Measurements from ENCODE around the gene JUP. TPM values are rescaled to one million over a fixed set of nuclear protein-coding genes. Genes with fewer than 3 reads are reported as not detected.
A peak's percentile ranks its signal among the peaks of the same experiment; 100 is the strongest.
"Not testable (repeated sequence)": the region's sequence is repeated elsewhere in the genome, so short reads cannot be mapped to it uniquely, and the experiment has no call there.

The JUP gene
- total RNA-seq = under 1 TPM; 0.86 to 0.98 (median 0.92) TPM

DNA sequence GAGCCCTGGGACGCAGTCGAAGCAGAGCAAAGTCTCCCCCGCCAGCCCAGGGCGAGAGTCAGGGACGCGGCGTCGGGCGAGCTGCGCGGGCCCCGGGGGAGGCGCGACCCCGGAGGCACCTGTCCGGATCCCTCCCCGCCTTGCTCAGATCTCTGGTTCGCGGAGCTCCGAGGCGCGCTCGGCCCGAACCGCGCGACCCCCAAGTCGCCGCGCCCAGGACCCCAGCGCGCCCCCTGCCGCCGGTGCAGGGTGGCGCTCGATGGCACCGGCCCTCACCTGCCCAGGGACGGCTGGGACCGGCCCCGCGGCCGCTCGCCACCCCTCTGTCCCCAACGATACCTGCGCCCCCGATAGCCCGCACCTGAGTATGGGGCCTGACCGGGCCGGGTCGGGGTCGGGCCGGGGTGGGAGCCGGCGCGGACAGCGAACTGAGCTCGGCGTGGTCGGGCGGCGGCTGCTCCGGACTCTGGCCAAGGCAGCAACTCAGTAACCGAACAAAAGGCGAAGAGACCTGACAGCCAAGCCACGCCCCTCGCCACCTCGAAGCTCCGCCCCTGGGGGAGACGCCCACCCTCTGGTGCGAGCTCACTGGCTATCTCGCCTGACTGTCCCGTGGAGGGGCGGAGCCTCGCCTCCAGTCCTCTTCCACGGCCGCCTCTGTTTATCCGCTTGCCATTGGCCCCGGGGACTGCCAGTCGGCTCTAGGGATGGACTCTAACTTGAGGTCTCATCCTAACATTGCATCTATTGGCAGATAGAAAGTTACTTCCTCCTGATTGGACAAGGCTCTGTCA lies at the start of gene JUP:
JUP (minus strand) TSS at position 485 of the 794 bp plus-strand sequence. CDS start 14,857 bp downstream, outside the sequence.
- H3K36me3 Mint-ChIP-seq (ENCODE audit: insufficient read depth) = no peaks in the 10 kb centered on the region
- H3K9me3 Mint-ChIP-seq = no peaks in the 10 kb centered on the region
- peaks cover 22% of the 10 kb centered on the region for H3K27me3 Mint-ChIP-seq (ENCODE audit: low read depth)
- ATAC-seq = peak; percentile 95 to 97
- peak; percentile 86 for DNase-seq
- H3K4me3 Mint-ChIP-seq = peak within 1 kb of the TSS; percentile 66
- peaks cover 19% of the 10 kb centered on the region for H3K4me1 Mint-ChIP-seq (ENCODE audit: low read depth)

DNA sequence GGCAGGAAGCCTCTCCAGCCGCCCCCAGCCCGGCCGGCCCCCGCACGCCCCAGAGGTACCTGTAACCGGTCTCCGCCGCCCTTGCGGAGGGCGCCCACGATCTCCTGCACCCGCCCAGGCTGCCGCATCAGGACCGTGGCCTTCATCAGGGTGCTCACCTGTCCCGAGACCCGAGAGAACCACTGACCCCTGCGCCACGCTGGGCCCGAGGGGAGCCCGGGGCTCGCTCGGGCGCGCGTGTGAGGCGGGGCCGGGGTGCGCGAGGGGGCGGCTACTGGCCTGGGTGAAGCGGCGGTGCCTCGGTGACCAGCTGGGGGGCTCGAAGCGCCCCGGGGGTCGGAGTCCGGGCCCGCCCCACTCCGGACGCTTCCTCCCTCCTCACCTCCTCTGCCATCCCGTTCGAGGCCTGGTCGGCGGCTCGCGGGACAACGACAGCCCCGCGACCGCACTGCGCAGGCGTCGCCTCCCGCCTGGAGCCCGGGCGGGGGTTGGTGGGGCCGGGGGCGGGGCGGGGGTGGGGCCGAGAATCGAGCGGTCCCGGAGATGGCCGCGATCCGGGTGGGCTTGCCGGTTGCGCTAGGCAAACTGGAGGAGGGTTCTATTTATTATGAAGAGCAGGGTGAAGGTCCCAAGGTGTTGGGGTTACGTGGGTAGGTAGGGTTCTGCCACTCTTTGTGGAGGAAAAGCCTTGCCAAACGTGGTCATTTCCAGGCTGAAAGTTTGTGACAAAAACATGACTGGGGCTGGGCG lies 49.5 kb upstream of the JUP start, which contains the start of gene NT5C3B:
NT5C3B (minus strand) TSS at position 433 of the 750 bp plus-strand sequence; CDS start at position 394, 39 bp downstream.
- Mint-ChIP-seq H3K36me3 (ENCODE audit: insufficient read depth) (peaks cover 4% of the 10 kb centered on the region), H3K4me3 (peak within 1 kb of the TSS; percentile 82), H3K27me3 (ENCODE audit: low read depth) (no peaks in the 10 kb centered on the region), H3K9me3 (no peaks in the 10 kb centered on the region), H3K4me1 (ENCODE audit: low read depth) (peaks cover 14% of the 10 kb centered on the region)
- ATAC-seq (peak; percentile 86 to 90), DNase-seq (peak; percentile 52)

DNA sequence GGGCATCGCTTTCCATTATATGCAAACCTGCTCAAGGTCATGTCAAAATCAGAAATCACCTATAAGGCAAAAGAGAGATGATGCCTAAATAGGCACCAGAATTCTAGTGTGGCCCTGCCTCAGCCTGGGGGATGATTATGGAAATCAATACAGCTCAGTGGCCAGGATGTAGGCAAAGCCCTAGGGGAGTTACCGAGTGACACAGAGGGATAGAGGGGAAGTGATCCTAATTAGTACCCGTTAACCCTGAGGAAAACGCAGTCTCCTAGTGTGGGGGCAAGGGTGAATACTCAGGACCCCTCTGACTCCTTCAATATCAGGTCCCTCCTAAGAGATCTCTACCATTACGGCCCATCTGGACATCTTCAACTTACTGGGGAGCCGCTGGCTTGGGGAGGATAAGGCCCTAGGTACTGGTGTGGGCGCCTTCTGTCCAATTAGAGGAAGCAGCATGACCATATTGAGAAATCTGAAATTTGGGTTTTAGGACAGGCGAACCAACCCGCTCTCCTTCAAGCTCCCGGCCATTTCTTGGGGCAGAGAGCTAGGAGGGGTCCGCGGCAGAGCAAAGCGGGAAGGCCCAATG lies 48.8 kb upstream of the JUP start:
- ATAC-seq = peak in 1 of 2 donors; percentile 3
- DNase-seq = no peak
- Mint-ChIP-seq H3K4me3 (peak overlapping the region; percentile 82), H3K4me1 (ENCODE audit: low read depth) (peaks cover 14% of the 10 kb centered on the region), H3K36me3 (ENCODE audit: insufficient read depth) (peaks cover 7% of the 10 kb centered on the region), H3K27me3 (ENCODE audit: low read depth) (no peaks in the 10 kb centered on the region), H3K9me3 (no peaks in the 10 kb centered on the region)

DNA sequence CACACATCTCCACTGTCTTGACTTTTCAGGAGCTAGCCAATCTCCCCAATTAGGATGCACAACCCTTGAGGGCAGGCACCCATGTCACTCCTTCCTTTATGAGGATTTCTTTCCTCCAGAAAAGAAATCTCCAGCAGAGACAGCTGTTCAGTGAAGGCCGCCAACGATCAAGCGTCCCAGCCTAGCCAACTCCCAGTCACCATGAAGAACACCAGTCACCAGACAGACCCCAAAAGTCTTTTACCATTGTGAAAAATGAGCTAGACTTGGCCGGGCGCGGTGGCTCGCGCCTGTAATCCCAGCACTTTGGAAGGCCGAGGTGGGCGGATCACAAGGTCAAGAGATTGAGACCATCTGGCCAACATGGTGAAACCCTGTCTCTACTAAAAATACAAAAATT lies 43.5 kb upstream of the JUP start:
- not testable (repeated sequence) for H3K9me3 Mint-ChIP-seq; H3K27me3 Mint-ChIP-seq (ENCODE audit: low read depth); ATAC-seq; H3K4me1 Mint-ChIP-seq (ENCODE audit: low read depth); H3K4me3 Mint-ChIP-seq; DNase-seq
- H3K36me3 Mint-ChIP-seq (ENCODE audit: insufficient read depth) = peaks cover 14% of the 10 kb centered on the region

DNA sequence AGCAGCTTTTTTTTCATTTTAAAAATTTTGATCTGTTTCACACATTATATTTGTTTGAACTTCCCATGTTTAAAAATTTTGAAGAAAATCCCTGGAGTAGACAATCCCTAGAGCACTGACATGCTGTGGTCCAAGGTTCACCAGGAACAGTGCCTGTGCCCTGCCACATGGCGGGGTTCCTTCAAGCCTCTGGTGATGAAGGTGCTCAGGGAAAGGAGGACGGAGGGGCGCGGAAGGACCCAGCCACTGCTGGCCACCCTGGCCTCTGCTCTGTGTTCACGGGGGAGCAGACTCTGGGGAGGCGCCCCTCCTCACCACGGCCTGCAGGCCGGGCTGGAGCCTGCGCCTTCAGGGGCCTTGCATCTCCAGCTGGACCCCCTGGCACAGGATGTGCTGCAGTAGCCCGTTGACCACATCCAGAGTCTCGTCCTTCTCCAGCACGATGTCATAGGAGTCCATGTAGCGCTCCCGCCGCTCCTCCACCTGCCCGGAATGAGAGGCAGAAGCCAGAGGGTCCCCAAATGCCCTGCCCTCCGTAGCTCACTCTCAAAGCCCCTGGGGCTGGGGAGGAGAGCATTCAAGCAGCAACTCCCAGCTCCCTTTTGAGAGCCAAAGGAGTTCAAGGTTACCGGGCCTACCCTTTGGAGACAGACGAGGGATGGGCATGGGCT lies 38.8 kb upstream of the JUP start:
- Mint-ChIP-seq H3K36me3 (ENCODE audit: insufficient read depth) (peaks cover 7% of the 10 kb centered on the region), H3K4me1 (ENCODE audit: low read depth) (no peaks in the 10 kb centered on the region), H3K27me3 (ENCODE audit: low read depth) (no peaks in the 10 kb centered on the region), H3K9me3 (no peaks in the 10 kb centered on the region), H3K4me3 (no peak overlapping the region)
- DNase-seq = no peak
- ATAC-seq = no peak

DNA sequence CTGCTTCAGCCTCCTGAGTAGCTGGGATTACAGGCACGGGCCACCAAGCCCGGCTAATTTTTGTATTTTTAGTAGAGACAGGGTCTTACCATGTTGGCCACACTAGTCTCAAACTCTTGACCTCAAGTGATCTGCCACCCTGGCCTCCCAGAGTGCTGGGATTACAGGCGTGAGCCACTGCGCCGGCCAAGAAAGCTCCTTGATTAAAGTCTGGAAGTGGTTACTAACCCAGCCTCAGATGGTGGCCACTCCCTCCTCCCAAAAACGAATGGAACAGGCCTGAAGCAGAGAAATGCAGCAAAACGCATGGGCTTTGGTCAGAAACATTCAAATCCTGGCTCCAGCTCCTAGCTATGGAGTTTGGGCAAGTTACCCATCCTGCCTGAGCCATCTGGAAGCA lies 37.6 kb upstream of the JUP start:
- ATAC-seq = no peak
- DNase-seq = no peak
- H3K27me3 Mint-ChIP-seq (ENCODE audit: low read depth) = no peaks in the 10 kb centered on the region
- no peaks in the 10 kb centered on the region for H3K9me3 Mint-ChIP-seq
- H3K4me1 Mint-ChIP-seq (ENCODE audit: low read depth) = no peaks in the 10 kb centered on the region
- peaks cover 2% of the 10 kb centered on the region for H3K36me3 Mint-ChIP-seq (ENCODE audit: insufficient read depth)
- H3K4me3 Mint-ChIP-seq = no peak overlapping the region

DNA sequence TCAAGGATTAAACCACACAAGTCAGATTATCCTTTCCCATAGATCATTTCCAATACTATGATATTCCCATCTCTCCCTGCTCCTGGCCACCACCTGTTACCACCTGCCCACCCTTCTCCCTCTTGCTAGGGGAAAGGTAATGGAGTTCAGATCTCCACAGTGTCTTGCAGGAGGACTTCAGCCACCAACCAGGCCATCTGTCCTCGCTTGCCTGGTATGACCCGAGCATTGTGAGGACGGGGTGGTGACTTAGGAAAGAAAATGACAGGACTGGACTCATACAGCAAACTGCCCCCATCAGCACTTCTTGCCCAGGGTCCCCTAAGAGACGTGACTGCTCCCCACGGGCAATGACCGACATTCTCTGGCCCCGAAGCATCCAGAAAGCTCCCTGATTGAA lies 37.1 kb upstream of the JUP start:
- no peak overlapping the region for H3K4me3 Mint-ChIP-seq
- no peaks in the 10 kb centered on the region for H3K4me1 Mint-ChIP-seq (ENCODE audit: low read depth)
- ATAC-seq (no peak), DNase-seq (no peak)
- H3K27me3 Mint-ChIP-seq (ENCODE audit: low read depth) = no peaks in the 10 kb centered on the region
- H3K9me3 Mint-ChIP-seq = no peaks in the 10 kb centered on the region
- no peaks in the 10 kb centered on the region for H3K36me3 Mint-ChIP-seq (ENCODE audit: insufficient read depth)

DNA sequence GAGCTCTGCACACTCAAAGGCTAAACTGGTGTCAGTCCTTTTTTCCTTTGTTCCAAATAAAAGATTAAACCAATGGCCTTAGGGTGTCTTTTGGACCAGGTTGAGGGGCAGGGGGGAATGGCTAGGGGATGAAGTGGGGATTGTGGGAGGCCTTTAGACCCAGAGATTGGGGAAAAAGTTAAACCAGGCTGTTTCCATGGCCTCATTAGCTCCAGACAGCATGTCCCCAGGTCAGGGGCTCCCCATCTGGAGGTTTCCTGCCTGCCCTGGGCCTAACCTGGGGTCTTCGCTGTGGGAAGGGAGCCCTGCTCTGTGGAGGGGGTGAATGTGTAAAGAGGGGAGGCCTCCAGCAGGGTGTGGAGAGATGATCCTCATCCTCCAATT lies 36.6 kb upstream of the JUP start:
- no peaks in the 10 kb centered on the region for H3K36me3 Mint-ChIP-seq (ENCODE audit: insufficient read depth)
- ATAC-seq (no peak), DNase-seq (no peak)
- H3K9me3 Mint-ChIP-seq = no peaks in the 10 kb centered on the region
- no peaks in the 10 kb centered on the region for H3K4me1 Mint-ChIP-seq (ENCODE audit: low read depth)
- no peaks in the 10 kb centered on the region for H3K27me3 Mint-ChIP-seq (ENCODE audit: low read depth)
- no peak overlapping the region for H3K4me3 Mint-ChIP-seq

DNA sequence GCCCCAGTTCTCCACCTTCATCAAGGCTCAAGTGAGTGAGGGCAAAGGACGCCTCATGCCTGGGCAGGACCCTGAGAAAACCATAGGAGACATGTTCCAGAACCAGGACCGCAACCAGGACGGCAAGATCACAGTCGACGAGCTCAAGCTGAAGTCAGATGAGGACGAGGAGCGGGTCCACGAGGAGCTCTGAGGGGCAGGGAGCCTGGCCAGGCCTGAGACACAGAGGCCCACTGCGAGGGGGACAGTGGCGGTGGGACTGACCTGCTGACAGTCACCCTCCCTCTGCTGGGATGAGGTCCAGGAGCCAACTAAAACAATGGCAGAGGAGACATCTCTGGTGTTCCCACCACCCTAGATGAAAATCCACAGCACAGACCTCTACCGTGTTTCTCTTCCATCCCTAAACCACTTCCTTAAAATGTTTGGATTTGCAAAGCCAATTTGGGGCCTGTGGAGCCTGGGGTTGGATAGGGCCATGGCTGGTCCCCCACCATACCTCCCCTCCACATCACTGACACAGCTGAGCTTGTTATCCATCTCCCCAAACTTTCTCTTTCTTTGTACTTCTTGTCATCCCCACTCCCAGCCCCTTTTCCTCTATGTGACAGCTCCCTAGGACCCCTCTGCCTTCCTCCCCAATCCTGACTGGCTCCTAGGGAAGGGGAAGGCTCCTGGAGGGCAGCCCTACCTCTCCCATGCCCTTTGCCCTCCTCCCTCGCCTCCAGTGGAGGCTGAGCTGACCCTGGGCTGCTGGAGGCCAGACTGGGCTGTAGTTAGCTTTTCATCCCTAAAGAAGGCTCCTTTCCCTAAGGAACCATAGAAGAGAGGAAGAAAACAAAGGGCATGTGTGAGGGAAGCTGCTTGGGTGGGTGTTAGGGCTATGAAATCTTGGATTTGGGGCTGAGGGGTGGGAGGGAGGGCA lies 36.0 kb upstream of the JUP start:
- DNase-seq (no peak), ATAC-seq (no peak)
- H3K4me1 Mint-ChIP-seq (ENCODE audit: low read depth) = no peaks in the 10 kb centered on the region
- no peaks in the 10 kb centered on the region for H3K9me3 Mint-ChIP-seq
- no peak overlapping the region for H3K4me3 Mint-ChIP-seq
- no peaks in the 10 kb centered on the region for H3K27me3 Mint-ChIP-seq (ENCODE audit: low read depth)
- no peaks in the 10 kb centered on the region for H3K36me3 Mint-ChIP-seq (ENCODE audit: insufficient read depth)

DNA sequence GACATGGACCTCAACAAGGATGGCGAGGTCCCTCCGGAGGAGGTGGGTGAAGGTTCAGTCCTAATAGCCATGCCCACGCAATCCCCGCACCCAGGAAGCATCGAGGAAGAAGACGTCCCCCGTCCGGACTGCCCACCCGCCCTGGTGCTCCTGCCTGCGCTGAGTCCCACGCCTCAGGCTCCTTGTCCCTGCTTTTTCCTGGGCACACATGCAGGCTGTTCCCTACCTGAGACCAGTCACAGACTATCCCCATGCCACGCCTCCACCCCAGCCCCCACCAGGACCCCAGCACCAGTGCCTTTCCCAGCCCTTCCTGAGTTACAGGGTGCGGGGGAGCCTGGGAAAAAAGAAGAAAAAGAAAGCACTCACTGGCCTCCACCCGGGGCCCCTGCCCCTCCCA lies 35.3 kb upstream of the JUP start:
- no peak for ATAC-seq
- H3K9me3 Mint-ChIP-seq = no peaks in the 10 kb centered on the region
- H3K4me3 Mint-ChIP-seq = no peak overlapping the region
- H3K27me3 Mint-ChIP-seq (ENCODE audit: low read depth) = no peaks in the 10 kb centered on the region
- no peak for DNase-seq
- H3K4me1 Mint-ChIP-seq (ENCODE audit: low read depth) = no peaks in the 10 kb centered on the region
- H3K36me3 Mint-ChIP-seq (ENCODE audit: insufficient read depth) = no peaks in the 10 kb centered on the region

DNA sequence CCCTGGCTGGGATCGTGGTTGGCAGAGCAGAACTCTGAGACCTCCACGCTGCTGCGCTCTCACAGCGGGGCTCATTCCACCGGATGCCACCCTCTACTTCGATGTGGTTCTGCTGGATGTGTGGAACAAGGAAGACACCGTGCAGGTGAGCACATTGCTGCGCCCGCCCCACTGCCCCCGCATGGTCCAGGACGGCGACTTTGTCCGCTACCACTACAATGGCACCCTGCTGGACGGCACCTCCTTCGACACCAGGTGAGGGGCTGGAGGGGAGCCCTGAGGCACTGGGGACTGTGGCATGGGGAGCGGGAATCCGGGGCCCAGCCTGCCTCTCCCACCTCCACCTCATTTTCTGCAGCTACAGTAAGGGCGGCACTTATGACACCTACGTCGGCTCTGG lies 31.5 kb upstream of the JUP start:
- Mint-ChIP-seq H3K9me3 (no peaks in the 10 kb centered on the region), H3K4me3 (no peak overlapping the region), H3K36me3 (ENCODE audit: insufficient read depth) (no peaks in the 10 kb centered on the region), H3K27me3 (ENCODE audit: low read depth) (peaks cover 2% of the 10 kb centered on the region), H3K4me1 (ENCODE audit: low read depth) (peaks cover 2% of the 10 kb centered on the region)
- DNase-seq (no peak), ATAC-seq (no peak)

DNA sequence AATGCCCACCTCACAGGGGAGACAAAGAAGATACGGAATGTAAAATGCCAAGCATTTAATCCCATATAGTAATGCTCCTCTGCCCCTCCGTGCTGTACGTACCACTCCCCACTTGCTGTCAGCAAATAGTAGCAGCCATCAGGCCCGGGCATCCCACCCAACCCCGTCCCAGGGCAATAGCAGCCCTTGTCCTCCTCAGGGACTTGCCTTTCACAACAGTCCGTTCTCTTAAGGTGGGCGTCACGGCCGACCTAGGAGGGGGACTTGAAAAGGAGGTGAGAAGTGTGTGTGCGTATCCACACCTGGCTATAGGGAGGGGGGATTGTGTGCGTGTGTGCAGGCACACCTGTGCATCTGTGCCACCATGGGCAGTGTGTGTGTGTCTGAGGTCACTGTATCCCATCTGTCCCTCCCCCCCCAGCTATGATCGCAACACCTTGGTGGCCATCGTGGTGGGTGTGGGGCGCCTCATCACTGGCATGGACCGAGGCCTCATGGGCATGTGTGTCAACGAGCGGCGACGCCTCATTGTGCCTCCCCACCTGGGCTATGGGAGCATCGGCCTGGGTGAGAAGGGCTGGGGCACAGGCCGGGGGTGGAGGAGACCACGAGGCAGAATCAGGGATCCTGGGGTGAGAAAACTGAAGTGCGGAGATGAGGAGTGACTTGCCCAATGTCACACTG lies 30.3 kb upstream of the JUP start:
- DNase-seq = no peak
- no peaks in the 10 kb centered on the region for H3K9me3 Mint-ChIP-seq
- H3K27me3 Mint-ChIP-seq (ENCODE audit: low read depth) = peaks cover 2% of the 10 kb centered on the region
- H3K4me1 Mint-ChIP-seq (ENCODE audit: low read depth) = peaks cover 8% of the 10 kb centered on the region
- no peaks in the 10 kb centered on the region for H3K36me3 Mint-ChIP-seq (ENCODE audit: insufficient read depth)
- no peak overlapping the region for H3K4me3 Mint-ChIP-seq
- no peak for ATAC-seq

DNA sequence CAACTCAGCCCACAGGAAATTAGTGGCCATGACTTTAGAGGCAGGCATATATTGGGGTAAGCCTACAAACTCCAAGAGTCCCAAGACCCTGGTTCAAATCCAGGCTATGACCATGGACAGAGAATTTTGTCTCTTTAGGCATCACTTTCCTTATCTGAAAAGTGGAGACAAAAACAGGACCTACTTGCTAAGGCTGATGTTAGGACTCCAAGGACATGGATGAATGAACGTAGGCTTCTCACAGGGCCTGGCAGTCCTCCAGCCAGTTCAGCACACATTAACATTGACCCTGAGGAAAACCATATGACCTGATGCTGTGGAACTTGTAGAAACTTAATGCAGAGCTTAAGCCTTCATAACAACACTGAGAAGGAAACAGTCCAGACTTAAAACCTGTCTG lies 27.7 kb upstream of the JUP start:
- Mint-ChIP-seq H3K27me3 (ENCODE audit: low read depth) (peaks cover 2% of the 10 kb centered on the region), H3K4me1 (ENCODE audit: low read depth) (peaks cover 23% of the 10 kb centered on the region), H3K4me3 (no peak overlapping the region), H3K9me3 (no peaks in the 10 kb centered on the region), H3K36me3 (ENCODE audit: insufficient read depth) (no peaks in the 10 kb centered on the region)
- no peak for DNase-seq
- ATAC-seq = no peak

Measured in activated T-cell treated with anti-CD3 and anti-CD28 coated beads, Interleukin-2, amount 50 U/mL, for 4 hours (primary cell).